Measurements from ENCODE around the gene DLG1. TPM values are rescaled to one million over a fixed set of nuclear protein-coding genes. Genes with fewer than 3 reads are reported as not detected.

The DLG1 gene
- total RNA-seq, 1 experiment from 2014 or later = 89.8 TPM

GRCh38 chr3:197278933-197279332 lies 19.5 kb downstream of the DLG1 start:
- Histone ChIP-seq H3K9me2 (ENCODE audit: insufficient read depth) (no peaks in the 10 kb centered on the region), H3K27me3 (ENCODE audit: insufficient read depth, low read length) (no peaks in the 10 kb centered on the region), H3K27ac (ENCODE audit: low read depth, low read length) (no peak overlapping the region), H3K4me2 (ENCODE audit: low read length) (no peak overlapping the region), H3K36me3 (ENCODE audit: control insufficient read depth in 1 of 2, insufficient read depth in 2 of 2, low read length in 2 of 2) (peaks cover 11 to 33% of the 10 kb centered on the region in 2 experiments; a peak in 3 of 4 replicates), H3K9me3 (ENCODE audit: control insufficient read depth in 1 of 2, insufficient read depth in 1 of 2, low read depth in 1 of 2, low read length in 2 of 2) (no peaks in the 10 kb centered on the region), H3K79me2 (ENCODE audit: insufficient read depth, low read length) (peaks cover 96% of the 10 kb centered on the region), H4K20me1 (ENCODE audit: insufficient read depth) (peaks cover 9% of the 10 kb centered on the region; the same call in 1 of the 2 replicates), H2AFZ (ENCODE audit: low read depth, low read length, poor library complexity, severe bottlenecking) (no peak overlapping the region), H3K4me1 (ENCODE audit: control insufficient read depth in 1 of 2, insufficient read depth in 2 of 2, low read length in 2 of 2) (peaks cover 0 to 9% of the 10 kb centered on the region in 2 experiments; a peak in 2 of 4 replicates), H3K4me3 (replicated peaks in 1 of 2; ENCODE audit: low read depth in 1 of 2, low read length in 2 of 2) (no peak overlapping the region), H3K9ac (ENCODE audit: low read length) (no peak overlapping the region)
- intact Hi-C loops (cut with micrococcal nuclease) = no loop called here
- CTCF ChIA-PET = no interaction called here
- BruUV-seq (replicated peaks) = no TSS peak
- ATAC-seq (no peak), DNase-seq (ENCODE audit: low read depth, low spot score) (no peak)
- RAD21 ChIA-PET (ENCODE audit: low non-redundant PET in 1 of 2, low total read pairs in 2 of 2, uncharacterized antibody in 2 of 2, unreplicated experiment in 2 of 2) = no interaction called here
- POLR2A ChIA-PET = no interaction called here
- TF ChIP-seq MAX (IDR thresholded peaks at IDR 0.05) = no peak
- TF ChIP-seq RAD21 (IDR thresholded peaks at IDR 0.05; ENCODE audit: low read depth) = no peak
- no peak for TF ChIP-seq JUND (IDR thresholded peaks at IDR 0.05)
- TF ChIP-seq ZFX (IDR thresholded peaks at IDR 0.05) = no peak
- TF ChIP-seq FOSL1 (IDR thresholded peaks at IDR 0.05; ENCODE audit: low read depth) = no peak
- TF ChIP-seq CEBPB (IDR thresholded peaks at IDR 0.05; ENCODE audit: low read depth) = no peak
- no peak for TF ChIP-seq ZNF274 (IDR thresholded peaks at IDR 0.05; ENCODE audit: low read depth, low read length)
- no peak for TF ChIP-seq CBX3 (IDR thresholded peaks at IDR 0.05; ENCODE audit: low read depth)
- TF ChIP-seq SP1 (IDR thresholded peaks at IDR 0.05; ENCODE audit: low read depth) = no peak
- TF ChIP-seq POLR2A (IDR thresholded peaks at IDR 0.05; ENCODE audit: borderline replicate concordance, extremely low read depth, insufficient read depth, insufficient read length) = no peak
- TF ChIP-seq ZBTB33 (IDR thresholded peaks at IDR 0.05; ENCODE audit: extremely low read depth, insufficient replicate concordance, low read length) = no peak
- no peak for TF ChIP-seq ELF1 (IDR thresholded peaks at IDR 0.05; ENCODE audit: borderline replicate concordance, low read depth)
- TF ChIP-seq TCF7L2 (IDR thresholded peaks at IDR 0.05; ENCODE audit: borderline replicate concordance, extremely low read depth, insufficient read depth, insufficient read length) = no peak
- no peak for TF ChIP-seq CTCF (IDR thresholded peaks at IDR 0.05 in 2 of 3, conservative IDR thresholded peaks at IDR 0.05 in 1 of 3; ENCODE audit: borderline replicate concordance in 1 of 3, insufficient read depth in 1 of 3, low read depth in 2 of 3, low read length in 2 of 3)

Data from HCT116 (cell line).